Smooth muscle cell (in vitro differentiated cells): ENCODE results near the gene VPS9D1. TPM values are rescaled to one million over a fixed set of nuclear protein-coding genes. Genes with fewer than 3 reads are reported as not detected.

Source experiments
- DNase-seq: peaks from one replicate; lab custom pipeline; 2025; ENCODE audit not compliant: unreplicated experiment; lab: John Stamatoyannopoulos, UW
- H2AFZ ChIP-seq: fragments of 200-600 bp; sonication (generic); 2 replicates; pipeline ENCODE4 v1.6.0; 2016; ENCODE audit warnings: antibody characterized with exemption, low read depth, mild to moderate bottlenecking
- H3F3A ChIP-seq: fragments of 200-600 bp; sonication (generic); 2 replicates; pipeline ENCODE4 v1.6.0; 2017; ENCODE audit warnings: antibody characterized with exemption, low read depth
- H3K27ac ChIP-seq: fragments of 200-600 bp; sonication (generic); 2 replicates; pipeline ENCODE4 v1.5.1; 2016; ENCODE audit warnings: low read depth, mild to moderate bottlenecking
- H3K27me3 ChIP-seq: fragments of 200-600 bp; sonication (generic); 2 replicates; pipeline ENCODE4 v1.6.1; 2016; ENCODE audit warnings: low read depth, mild to moderate bottlenecking
- H3K36me3 ChIP-seq: fragments of 200-600 bp; sonication (generic); 2 replicates; pipeline ENCODE4 v1.5.1; 2016; ENCODE audit warnings: low read depth
- H3K4me1 ChIP-seq: fragments of 200-600 bp; sonication (generic); 2 replicates; pipeline ENCODE4 v1.5.1; 2016; ENCODE audit warnings: low read depth
- H3K4me2 ChIP-seq: fragments of 200-600 bp; sonication (generic); 2 replicates; pipeline ENCODE4 v1.6.0; 2016; ENCODE audit warnings: mild to moderate bottlenecking
- H3K4me3 ChIP-seq: fragments of 200-600 bp; sonication (generic); 2 replicates; pipeline ENCODE4 v1.5.1; 2016; ENCODE audit warnings: mild to moderate bottlenecking
- H3K79me2 ChIP-seq: fragments of 200-600 bp; sonication (generic); 2 replicates; pipeline ENCODE4 v1.6.0; 2016; ENCODE audit warnings: low read depth, mild to moderate bottlenecking
- H3K9ac ChIP-seq: fragments of 200-600 bp; sonication (generic); 2 replicates; pipeline ENCODE4 v1.6.0; 2016; ENCODE audit warnings: low read depth
- H3K9me3 ChIP-seq: fragments of 200-600 bp; sonication (generic); replicated peaks from 2 replicates; pipeline ENCODE4 v1.5.1; 2016; ENCODE audit warnings: low read depth
- H4K20me1 ChIP-seq: fragments of 200-600 bp; sonication (generic); 2 replicates; pipeline ENCODE4 v1.6.0; 2016; ENCODE audit warnings: low read depth
- CTCF ChIP-seq: fragments of 200-600 bp; sonication (generic); IDR thresholded peaks from 2 replicates; pipeline ENCODE4 v1.5.1; 2017; ENCODE audit warnings: borderline replicate concordance, mild to moderate bottlenecking, antibody characterized with exemption; ENCODE audit not compliant: insufficient read depth, poor library complexity, severe bottlenecking
- WGBS: methylation state at CpG from one replicate; pipeline ENCODE4 v1.1.7; 2016; ENCODE audit warnings: low lambda C conversion rate; 5-methylcytosine and 5-hydroxymethylcytosine counted together
- polyA plus RNA-seq: library from polyadenylated mRNA; unstranded; fragments of >200 nt; fragmentation: Nextera tagmentation; extraction: Ambion mirVana; gene quantifications from 2 replicates; pipeline ENCODE4 v1.2.1, GENCODE V29; 2016
- total RNA-seq: library from RNA; depleted of rRNA; stranded (reverse); fragments of >200 nt; gene quantifications from 2 replicates; pipeline ENCODE4 v1.2.3, GENCODE V29; 2014

Gene VPS9D1
- total and polyA plus RNA-seq, 2 experiments from 2014 or later = 10.6 to 15.7 TPM

DNA sequence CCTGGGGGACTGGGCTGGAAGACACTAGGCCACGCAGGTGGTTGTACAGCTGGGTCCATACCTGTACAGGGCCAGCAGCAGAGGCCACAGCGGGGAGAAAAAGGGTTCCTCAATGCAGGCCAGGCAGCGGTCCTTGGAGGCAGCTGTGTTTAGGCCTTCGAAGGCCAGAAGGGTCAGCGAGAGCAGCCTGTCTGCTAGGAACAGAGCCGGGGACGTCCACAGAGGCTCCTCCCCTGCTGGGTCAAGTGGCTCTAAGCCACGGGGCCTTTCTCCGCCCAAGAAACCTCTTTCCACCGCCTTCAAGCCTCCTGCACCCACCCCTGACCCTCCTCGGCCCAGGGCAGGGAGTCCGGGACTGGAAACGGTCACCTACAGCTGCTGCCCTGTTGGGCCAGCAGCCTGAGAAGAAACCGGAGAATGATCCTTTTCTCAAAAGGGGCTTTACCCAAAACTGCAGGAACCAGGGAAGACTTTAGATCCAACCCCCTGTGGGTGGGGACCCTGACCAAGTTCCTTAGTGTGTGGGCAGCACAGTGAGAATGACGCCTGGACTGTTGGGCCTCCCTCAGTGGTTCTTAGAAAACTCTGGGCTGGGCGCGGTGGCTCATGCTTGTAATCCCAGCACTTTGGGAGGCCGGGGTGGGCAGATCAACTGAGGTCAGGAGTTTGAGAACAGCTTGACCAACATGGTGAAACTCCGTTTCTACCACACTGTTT is 10.8 kb downstream of the VPS9D1 start:
- no peak for TF ChIP-seq CTCF
- H4K20me1 ChIP-seq = no peaks in the 10 kb centered on the region
- H3K9me3 ChIP-seq = no peaks in the 10 kb centered on the region
- WGBS = 88% methylated on average over 19 of the region's 19 CpGs
- H3K27ac ChIP-seq = no peak overlapping the region
- no peaks in the 10 kb centered on the region for H3K79me2 ChIP-seq
- H2AFZ ChIP-seq = no peak overlapping the region
- no peaks in the 10 kb centered on the region for H3K36me3 ChIP-seq
- no peaks in the 10 kb centered on the region for H3K27me3 ChIP-seq
- peaks cover 9% of the 10 kb centered on the region for H3K4me1 ChIP-seq
- H3K4me3 ChIP-seq = no peak overlapping the region
- H3K4me2 ChIP-seq = no peak overlapping the region
- no peak for DNase-seq
- H3F3A ChIP-seq = no peaks in the 10 kb centered on the region
- H3K9ac ChIP-seq = no peak overlapping the region

DNA sequence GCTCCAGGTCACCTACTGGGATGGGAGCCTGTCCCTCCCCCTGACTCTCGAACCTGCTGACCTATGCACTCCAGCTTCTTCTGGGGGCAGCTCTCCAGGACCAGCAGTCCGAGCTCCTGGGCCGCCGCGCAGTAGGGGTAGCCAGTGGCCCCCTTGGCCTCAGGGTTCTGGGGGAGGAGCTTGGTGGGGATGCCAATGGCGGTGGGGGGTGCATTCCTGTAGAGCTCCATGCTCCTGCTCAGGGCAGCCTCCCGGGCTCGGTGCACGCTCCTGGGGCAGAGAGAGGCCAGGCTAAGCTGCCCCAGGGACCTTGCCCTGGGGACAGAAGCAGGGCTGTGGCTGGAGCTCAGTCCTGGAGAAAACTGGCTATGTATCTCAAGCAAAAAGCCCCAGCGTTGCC is 11.5 kb downstream of the VPS9D1 start:
- H3F3A ChIP-seq = no peaks in the 10 kb centered on the region
- no peaks in the 10 kb centered on the region for H3K9me3 ChIP-seq
- H3K9ac ChIP-seq = no peak overlapping the region
- WGBS = 73% methylated on average over 10 of the region's 10 CpGs
- H4K20me1 ChIP-seq = no peaks in the 10 kb centered on the region
- no peak for TF ChIP-seq CTCF
- H3K4me3 ChIP-seq = no peak overlapping the region
- peaks cover 9% of the 10 kb centered on the region for H3K4me1 ChIP-seq
- H3K79me2 ChIP-seq = no peaks in the 10 kb centered on the region
- no peak overlapping the region for H2AFZ ChIP-seq
- H3K27me3 ChIP-seq = no peaks in the 10 kb centered on the region
- no peak for DNase-seq
- H3K27ac ChIP-seq = no peak overlapping the region
- no peaks in the 10 kb centered on the region for H3K36me3 ChIP-seq
- no peak overlapping the region for H3K4me2 ChIP-seq

GRCh38 chr16:89708481-89708931 is 12.2 kb downstream of the VPS9D1 start:
- WGBS = 94% methylated on average over 17 of the region's 19 CpGs
- no peak overlapping the region for H3K4me2 ChIP-seq
- H3K9me3 ChIP-seq = no peaks in the 10 kb centered on the region
- no peak overlapping the region for H3K9ac ChIP-seq
- no peaks in the 10 kb centered on the region for H4K20me1 ChIP-seq
- H3K27me3 ChIP-seq = no peaks in the 10 kb centered on the region
- H3K27ac ChIP-seq = no peak overlapping the region
- no peaks in the 10 kb centered on the region for H3K36me3 ChIP-seq
- no peak overlapping the region for H3K4me3 ChIP-seq
- peaks cover 9% of the 10 kb centered on the region for H3K4me1 ChIP-seq
- H3F3A ChIP-seq = no peaks in the 10 kb centered on the region
- DNase-seq = no peak
- no peak overlapping the region for H2AFZ ChIP-seq
- no peak for TF ChIP-seq CTCF
- H3K79me2 ChIP-seq = no peaks in the 10 kb centered on the region

DNA sequence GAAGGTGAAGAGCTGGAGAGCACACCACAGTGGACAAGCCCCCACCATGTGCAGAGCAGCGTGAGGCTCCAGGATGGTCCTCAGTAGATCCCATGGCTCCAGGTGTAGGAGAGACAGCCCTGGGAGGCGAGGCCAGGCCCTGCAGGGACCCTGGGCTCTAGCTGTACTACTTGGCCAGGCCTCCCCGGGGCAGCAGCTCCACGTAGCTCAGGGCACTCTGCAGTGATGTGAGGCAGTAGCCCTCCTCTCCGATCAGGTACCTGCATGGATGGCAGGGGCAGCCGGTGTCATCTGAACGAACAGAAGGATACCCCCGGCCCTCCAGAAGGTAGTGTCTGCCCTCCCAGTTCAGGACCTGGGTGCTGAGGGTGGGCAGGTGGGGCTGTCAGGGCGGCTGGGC is 13.0 kb downstream of the VPS9D1 start:
- Histone ChIP-seq H3K9ac (no peak overlapping the region), H4K20me1 (no peaks in the 10 kb centered on the region), H3K27ac (no peak overlapping the region), H3K36me3 (no peaks in the 10 kb centered on the region), H3K27me3 (no peaks in the 10 kb centered on the region), H3K79me2 (no peaks in the 10 kb centered on the region), H2AFZ (no peak overlapping the region), H3K4me1 (peaks cover 9% of the 10 kb centered on the region), H3K4me3 (no peak overlapping the region), H3F3A (no peaks in the 10 kb centered on the region), H3K9me3 (no peaks in the 10 kb centered on the region), H3K4me2 (no peak overlapping the region)
- DNase-seq = no peak
- TF ChIP-seq CTCF = no peak
- 93% methylated on average over 9 of the region's 9 CpGs for WGBS
